CD4-positive, CD25-positive, alpha-beta regulatory T cell (primary cell): ENCODE data around the gene SYNPO2. TPM values are rescaled to one million over a fixed set of nuclear protein-coding genes. Genes with fewer than 3 reads are reported as not detected.

Experiments
- ATAC-seq, 2 donors: fragments of 150-1000 bp; cut with Tn5 transposase; one replicate each; pipeline ENCODE4 v1.10.0; 2021; ENCODE audit warnings: low read depth in 2 of 2, moderate number of reproducible peaks in 2 of 2, moderate library complexity in 1 of 2
- DNase-seq, 3 donors: peaks; one replicate each; pipeline versions ENCODE4 v3.0.0 to v3.0.0-alpha.2; 2012 to 2022; ENCODE audit warnings: mixed read lengths in 1 of 3
- H3K27ac ChIP-seq: one replicate; pipeline ENCODE4 v1.7.0; 2013; ENCODE audit warnings: mild to moderate bottlenecking, low read length; ENCODE audit not compliant: insufficient read depth, poor library complexity, severe bottlenecking
- H3K27me3 ChIP-seq: one replicate; pipeline ENCODE4 v1.7.0; 2013; ENCODE audit warnings: low read length; ENCODE audit not compliant: control insufficient read depth, insufficient read depth
- H3K36me3 ChIP-seq: one replicate; pipeline ENCODE4 v1.7.0; 2013; ENCODE audit warnings: mild to moderate bottlenecking, low read length, moderate library complexity; ENCODE audit not compliant: control insufficient read depth, insufficient read depth
- H3K4me1 ChIP-seq: 2 replicates; pipeline ENCODE4 v1.7.0; 2013; ENCODE audit warnings: mild to moderate bottlenecking, low read length; ENCODE audit not compliant: insufficient read depth, control insufficient read depth, poor library complexity, severe bottlenecking
- H3K4me3 ChIP-seq: one replicate; pipeline ENCODE4 v1.7.0; 2013; ENCODE audit warnings: low read depth, mild to moderate bottlenecking, low read length, moderate library complexity
- H3K9me3 ChIP-seq, 2 experiments: 1 replicate in 1 of 2; 2 replicates in 1 of 2; pipeline ENCODE4 v1.7.0; 2013; ENCODE audit warnings: low read length in 2 of 2, mild to moderate bottlenecking in 1 of 2, moderate library complexity in 1 of 2; ENCODE audit not compliant: control insufficient read depth in 2 of 2
- H3K27ac Mint-ChIP-seq, 3 donors: one replicate each; pipeline ENCODE4 v1.8.0; 2020 to 2022; ENCODE audit warnings: mild to moderate bottlenecking in 3 of 3, mixed read lengths in 3 of 3, moderate library complexity in 2 of 3
- H3K27me3 Mint-ChIP-seq: one replicate; pipeline ENCODE4 v1.8.0; 2022; ENCODE audit warnings: mild to moderate bottlenecking, mixed read lengths
- H3K36me3 Mint-ChIP-seq: one replicate; pipeline ENCODE4 v1.8.0; 2020; ENCODE audit warnings: mixed read lengths
- H3K4me1 Mint-ChIP-seq, 4 donors: one replicate each; pipeline ENCODE4 v1.8.0; 2020 to 2022; ENCODE audit warnings: mixed read lengths in 4 of 4, mild to moderate bottlenecking in 1 of 4
- H3K4me3 Mint-ChIP-seq, 4 donors: one replicate each; pipeline ENCODE4 v1.8.0; 2020 to 2022; ENCODE audit warnings: mild to moderate bottlenecking in 4 of 4, mixed read lengths in 4 of 4, moderate library complexity in 3 of 4
- H3K9me3 Mint-ChIP-seq, 7 donors: one replicate each; pipeline ENCODE4 v1.8.0; 2020 to 2022; ENCODE audit warnings: mixed read lengths in 7 of 7, mild to moderate bottlenecking in 3 of 7, moderate library complexity in 2 of 7
- polyA plus RNA-seq, 4 donors: library from polyadenylated mRNA; unstranded; fragments of 300-500 nt; fragmentation: Illumina TruSeq; gene quantifications; one replicate each; pipeline ENCODE4 v1.2.3, GENCODE V29; 2021
- total RNA-seq: library from RNA; stranded (reverse); gene quantifications from one replicate; pipeline ENCODE4 v1.2.3, GENCODE V29; 2022

The SYNPO2 gene
- total and polyA plus RNA-seq, 5 donors from 2014 or later: 0.13 to 0.35 (median 0.25) TPM

DNA sequence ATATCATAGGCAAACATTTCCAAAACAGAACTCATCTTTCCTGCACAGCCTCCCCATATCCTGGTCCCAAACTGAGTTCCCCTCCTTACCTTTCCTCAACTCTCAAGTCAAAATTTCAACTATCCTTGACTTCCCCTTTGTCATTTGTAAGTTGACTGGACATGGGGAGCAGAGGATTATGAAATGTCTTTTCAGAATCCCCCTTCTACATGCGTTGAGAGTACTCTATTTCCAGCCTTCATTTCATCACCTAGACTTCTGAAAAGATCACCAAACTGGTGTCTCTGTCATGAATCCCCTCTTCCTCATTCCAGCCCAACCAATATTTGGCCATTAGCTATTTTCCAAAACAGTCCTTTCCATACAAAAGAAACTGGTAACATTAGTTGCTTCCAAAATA lies 95.2 kb downstream of the SYNPO2 start:
- no peaks in the 10 kb centered on the region for H3K36me3 Mint-ChIP-seq
- H3K4me1 Mint-ChIP-seq: no peaks in the 10 kb centered on the region
- H3K27me3 Mint-ChIP-seq: peaks cover 19% of the 10 kb centered on the region
- H3K27ac Mint-ChIP-seq: no peak overlapping the region
- no peak overlapping the region for H3K27ac ChIP-seq
- no peaks in the 10 kb centered on the region for H3K36me3 ChIP-seq
- H3K9me3 Mint-ChIP-seq: peaks cover 0 to 2% (median 0%) of the 10 kb centered on the region in 7 donors
- no peaks in the 10 kb centered on the region for H3K4me1 ChIP-seq
- H3K27me3 ChIP-seq: peaks cover 6% of the 10 kb centered on the region
- ATAC-seq (no peak), DNase-seq (no peak)
- no peak overlapping the region for H3K4me3 ChIP-seq
- H3K4me3 Mint-ChIP-seq: no peak overlapping the region
- H3K9me3 ChIP-seq: no peaks in the 10 kb centered on the region

DNA sequence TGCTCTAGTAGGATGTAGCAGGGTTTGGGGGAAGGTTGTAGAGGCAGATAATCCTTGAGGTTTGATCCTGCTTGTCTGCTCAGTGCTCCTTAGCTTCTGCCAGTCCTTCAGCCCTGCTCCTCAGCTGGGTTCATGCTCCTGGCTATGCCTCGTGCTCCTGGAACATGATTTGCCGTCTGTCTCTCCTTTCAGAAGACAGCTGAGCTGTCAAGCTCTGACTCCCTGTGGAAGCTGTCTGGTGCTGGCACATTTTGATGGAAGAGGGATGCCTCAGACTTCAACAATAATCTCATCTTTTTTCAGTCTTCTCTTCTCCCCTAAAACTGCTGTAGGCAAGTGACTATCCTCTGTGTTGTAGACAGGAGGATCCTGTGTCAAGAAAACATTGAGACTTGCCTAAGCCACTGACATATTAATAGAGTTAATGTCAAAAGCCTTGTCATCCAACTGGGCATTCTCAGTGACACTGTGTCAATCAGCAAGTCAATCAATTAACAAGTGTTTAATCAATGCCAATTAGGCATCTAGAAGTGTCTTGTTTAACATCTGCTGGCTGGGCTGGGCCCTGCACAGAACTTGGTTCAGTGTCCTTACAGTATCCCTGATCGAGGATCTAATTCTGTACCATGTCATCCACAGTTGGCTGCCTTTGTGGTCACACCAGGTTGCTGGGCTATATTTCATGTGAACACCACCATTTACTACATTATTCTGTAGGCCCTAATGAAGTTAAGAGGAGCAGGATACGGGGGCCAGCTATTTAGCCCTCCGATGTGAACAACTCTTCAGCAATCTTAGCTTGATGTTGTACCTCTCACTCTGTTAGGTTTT lies 96.7 kb downstream of the SYNPO2 start:
- Histone ChIP-seq H3K36me3 (no peaks in the 10 kb centered on the region), H3K9me3 (no peaks in the 10 kb centered on the region), H3K4me3 (no peak overlapping the region), H3K27ac (no peak overlapping the region), H3K4me1 (no peaks in the 10 kb centered on the region), H3K27me3 (peaks cover 6% of the 10 kb centered on the region)
- Mint-ChIP-seq H3K27me3 (peaks cover 19% of the 10 kb centered on the region), H3K4me3 (no peak overlapping the region), H3K36me3 (no peaks in the 10 kb centered on the region), H3K4me1 (no peaks in the 10 kb centered on the region), H3K27ac (no peak overlapping the region), H3K9me3 (peaks cover 0 to 2% (median 0%) of the 10 kb centered on the region in 7 donors)
- DNase-seq: no peak
- no peak for ATAC-seq

DNA sequence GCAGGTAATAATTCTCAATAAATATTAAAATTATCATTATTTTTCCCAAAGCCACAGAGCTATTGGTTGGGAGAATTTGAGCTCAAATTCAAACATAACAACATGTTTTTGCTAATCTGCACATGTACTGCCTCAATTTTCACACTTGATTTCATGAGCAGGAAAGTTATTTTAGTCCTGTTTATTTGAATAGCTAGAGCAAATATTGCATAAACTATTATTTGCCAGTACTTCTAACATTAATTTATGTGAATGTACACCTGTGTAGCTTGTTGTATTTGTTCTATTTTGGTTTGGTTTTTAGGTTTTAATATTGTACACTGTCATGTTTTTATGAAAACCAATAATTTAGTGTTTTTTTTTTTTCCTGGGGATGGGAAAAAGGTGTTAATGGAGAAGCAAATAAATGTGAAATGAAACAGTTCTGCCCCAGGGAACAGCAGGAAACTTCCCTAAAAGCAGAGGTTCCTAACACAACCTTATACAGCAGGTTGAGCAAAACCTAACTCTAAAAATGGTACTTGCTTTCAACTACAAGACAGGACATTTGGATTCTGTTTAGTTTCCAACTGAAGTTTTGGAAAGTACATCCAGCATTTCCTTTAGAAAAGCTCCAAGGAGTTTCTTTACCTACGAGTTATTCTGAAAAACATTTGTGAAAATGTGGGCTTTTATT lies 99.4 kb downstream of the SYNPO2 start:
- Mint-ChIP-seq H3K4me1 (no peaks in the 10 kb centered on the region), H3K9me3 (peaks cover 0 to under 1% (median 0%) of the 10 kb centered on the region in 7 donors), H3K27me3 (peaks cover 7% of the 10 kb centered on the region), H3K4me3 (no peak overlapping the region), H3K27ac (no peak overlapping the region), H3K36me3 (no peaks in the 10 kb centered on the region)
- H3K9me3 ChIP-seq: no peaks in the 10 kb centered on the region
- peaks cover 2% of the 10 kb centered on the region for H3K27me3 ChIP-seq
- H3K4me1 ChIP-seq: no peaks in the 10 kb centered on the region
- H3K4me3 ChIP-seq: no peak overlapping the region
- H3K27ac ChIP-seq: no peak overlapping the region
- no peaks in the 10 kb centered on the region for H3K36me3 ChIP-seq
- DNase-seq: no peak
- ATAC-seq: no peak

GRCh38 chr4:118988635-118988972 lies 100.0 kb downstream of the SYNPO2 start:
- Histone ChIP-seq H3K27ac (no peak overlapping the region), H3K4me1 (no peaks in the 10 kb centered on the region), H3K9me3 (no peaks in the 10 kb centered on the region), H3K27me3 (no peaks in the 10 kb centered on the region), H3K4me3 (no peak overlapping the region), H3K36me3 (no peaks in the 10 kb centered on the region)
- Mint-ChIP-seq H3K27ac (no peak overlapping the region), H3K27me3 (peaks cover 6% of the 10 kb centered on the region), H3K9me3 (no peaks in the 10 kb centered on the region), H3K4me3 (no peak overlapping the region), H3K36me3 (no peaks in the 10 kb centered on the region), H3K4me1 (no peaks in the 10 kb centered on the region)
- no peak for ATAC-seq
- no peak for DNase-seq

- Histone ChIP-seq H3K9me3 (no peaks in the 10 kb centered on the region), H3K4me3 (no peak overlapping the region), H3K27me3 (no peaks in the 10 kb centered on the region), H3K36me3 (no peaks in the 10 kb centered on the region), H3K4me1 (no peaks in the 10 kb centered on the region), H3K27ac (no peak overlapping the region)
- Mint-ChIP-seq H3K36me3 (no peaks in the 10 kb centered on the region), H3K4me3 (no peak overlapping the region), H3K4me1 (no peaks in the 10 kb centered on the region), H3K27me3 (peaks cover 6% of the 10 kb centered on the region), H3K27ac (no peak overlapping the region), H3K9me3 (no peaks in the 10 kb centered on the region)
- DNase-seq (no peak), ATAC-seq (no peak)
Observed at GRCh38 chr4:118989098-118990080, 100.7 kb downstream of the SYNPO2 start.

- H3K4me1 Mint-ChIP-seq: no peaks in the 10 kb centered on the region
- Histone ChIP-seq H3K36me3 (no peaks in the 10 kb centered on the region), H3K27me3 (no peaks in the 10 kb centered on the region), H3K4me3 (no peak overlapping the region), H3K27ac (no peak overlapping the region), H3K4me1 (no peaks in the 10 kb centered on the region), H3K9me3 (no peaks in the 10 kb centered on the region)
- H3K27ac Mint-ChIP-seq: no peak overlapping the region
- H3K9me3 Mint-ChIP-seq: peaks cover 0 to 2% (median 0%) of the 10 kb centered on the region in 7 donors
- DNase-seq (no peak), ATAC-seq (no peak)
- no peak overlapping the region for H3K4me3 Mint-ChIP-seq
- peaks cover 8% of the 10 kb centered on the region for H3K27me3 Mint-ChIP-seq
- H3K36me3 Mint-ChIP-seq: no peaks in the 10 kb centered on the region
Observed at GRCh38 chr4:118991686-118992085, 103.0 kb downstream of the SYNPO2 start.

- DNase-seq (no peak), ATAC-seq (no peak)
- Mint-ChIP-seq H3K9me3 (peaks cover 0 to 2% (median 0%) of the 10 kb centered on the region in 7 donors), H3K4me1 (no peaks in the 10 kb centered on the region), H3K27ac (no peak overlapping the region), H3K27me3 (peaks cover 8% of the 10 kb centered on the region), H3K36me3 (no peaks in the 10 kb centered on the region), H3K4me3 (no peak overlapping the region)
- no peaks in the 10 kb centered on the region for H3K9me3 ChIP-seq
- H3K4me1 ChIP-seq: no peaks in the 10 kb centered on the region
- no peaks in the 10 kb centered on the region for H3K27me3 ChIP-seq
- H3K27ac ChIP-seq: no peak overlapping the region
- H3K4me3 ChIP-seq: no peak overlapping the region
- no peaks in the 10 kb centered on the region for H3K36me3 ChIP-seq
Observed at GRCh38 chr4:118992149-118992548, 103.5 kb downstream of the SYNPO2 start.
